DOHH2 (cell line): ENCODE data around the gene SLC25A22.

ENCODE experiments used
- H3F3A ChIP-seq: fragments of 200-600 bp; sonication (generic), shearing (Covaris generic); 2 replicates; pipeline ENCODE4 v1.6.0; 2016; ENCODE audit warnings: antibody characterized with exemption, mild to moderate bottlenecking; ENCODE audit not compliant: control insufficient read depth, insufficient read depth
- H3K27ac ChIP-seq: fragments of 200-600 bp; sonication (generic); 2 replicates; pipeline ENCODE4 v1.5.1; 2014; ENCODE audit warnings: low read depth, mild to moderate bottlenecking, low read length, moderate library complexity
- H3K27me3 ChIP-seq: fragments of 200-600 bp; sonication (generic); 2 replicates; pipeline ENCODE4 v1.6.1; 2014; ENCODE audit warnings: mild to moderate bottlenecking, low read length, mixed read lengths; ENCODE audit not compliant: control insufficient read depth
- H3K36me3 ChIP-seq: fragments of 200-600 bp; sonication (generic); 2 replicates; pipeline ENCODE4 v1.6.1; 2014; ENCODE audit warnings: mild to moderate bottlenecking, low read length, moderate library complexity, mixed read lengths; ENCODE audit not compliant: control insufficient read depth
- H3K4me1 ChIP-seq: fragments of 200-600 bp; sonication (generic); 2 replicates; pipeline ENCODE4 v1.6.1; 2014; ENCODE audit warnings: mild to moderate bottlenecking, low read length, mixed read lengths; ENCODE audit not compliant: control insufficient read depth
- H3K4me2 ChIP-seq: fragments of 200-600 bp; sonication (generic); 2 replicates; pipeline ENCODE4 v1.6.0; 2014; ENCODE audit warnings: mild to moderate bottlenecking, low read length, moderate library complexity
- H3K4me3 ChIP-seq: fragments of 200-600 bp; sonication (generic); 2 replicates; pipeline ENCODE4 v1.5.1; 2014; ENCODE audit warnings: mild to moderate bottlenecking, low read length, mixed read lengths
- H3K79me2 ChIP-seq: fragments of 200-600 bp; sonication (generic); 2 replicates; pipeline ENCODE4 v1.6.1; 2014; ENCODE audit warnings: mild to moderate bottlenecking, low read length, mixed read lengths; ENCODE audit not compliant: control insufficient read depth
- H3K9me2 ChIP-seq: fragments of 200-600 bp; sonication (generic); replicated peaks from 2 replicates; pipeline ENCODE4 v1.6.1; 2014; ENCODE audit warnings: mild to moderate bottlenecking, low read length, mixed read lengths; ENCODE audit not compliant: control insufficient read depth
- H3K9me3 ChIP-seq: fragments of 200-600 bp; sonication (generic); 2 replicates; pipeline ENCODE4 v1.6.1; 2014; ENCODE audit warnings: antibody characterized with exemption, low read length, mixed read lengths; ENCODE audit not compliant: control insufficient read depth, insufficient read depth
- H4K20me1 ChIP-seq: fragments of 200-600 bp; sonication (generic); 2 replicates; pipeline ENCODE4 v1.6.0; 2014; ENCODE audit warnings: low read depth, mild to moderate bottlenecking, antibody characterized with exemption, low read length, moderate library complexity; ENCODE audit not compliant: control insufficient read depth, insufficient read depth
- EZH2phosphoT487 ChIP-seq: fragments of 200-600 bp; sonication (generic); IDR thresholded peaks from 2 replicates; pipeline ENCODE4 v1.6.1; 2017; ENCODE audit warnings: borderline replicate concordance, mild to moderate bottlenecking, antibody characterized with exemption, low read length, moderate library complexity, mixed read lengths
- TF ChIP-seq, protein P1 (sequence below): fragments of 200-600 bp; sonication (generic); IDR thresholded peaks from one replicate; pipeline ENCODE4 v1.5.1; 2014; ENCODE audit warnings: antibody characterized with exemption, mild to moderate bottlenecking, low read depth, low read length; ENCODE audit not compliant: poor library complexity, severe bottlenecking

Gene SLC25A22

DNA sequence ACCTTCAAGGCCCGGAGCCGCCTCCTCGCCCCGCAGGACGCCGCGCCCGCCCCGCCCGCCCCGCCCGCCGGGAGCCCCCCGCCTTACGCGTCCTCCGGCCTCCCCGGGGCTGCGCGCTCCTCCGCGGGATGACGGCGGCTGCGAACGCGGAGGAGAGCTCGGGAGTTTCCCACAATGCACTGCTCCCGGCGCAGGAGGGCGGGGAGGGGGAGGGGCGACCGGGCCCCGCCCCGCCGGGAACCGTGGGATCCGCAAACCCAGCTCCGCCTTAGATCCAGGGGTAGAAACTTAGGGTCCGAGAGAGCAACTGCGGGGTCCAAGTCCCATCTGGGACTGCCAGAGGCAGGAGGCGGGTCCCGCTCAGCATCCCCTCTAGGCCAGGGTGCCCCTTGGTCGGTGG is 8.1 kb downstream of the SLC25A22 start, which contains the start of gene CEND1:
Gene CEND1, minus strand, starts transcription at position 148 of the 400 bp plus-strand sequence. CDS start 1,514 bp downstream, outside the sequence.
- peak within 1 kb of the TSS; percentile 69 for H3K4me3 ChIP-seq
- H3K4me2 ChIP-seq: peak within 1 kb of the TSS; percentile 50
- H3K27me3 ChIP-seq: no peaks in the 10 kb centered on the region
- H3K4me1 ChIP-seq: peaks cover 25% of the 10 kb centered on the region
- peaks cover 10% of the 10 kb centered on the region; the same call in 1 of the 2 replicates for H3K36me3 ChIP-seq
- H3K9me3 ChIP-seq: no peaks in the 10 kb centered on the region
- TF ChIP-seq, protein P1, sequence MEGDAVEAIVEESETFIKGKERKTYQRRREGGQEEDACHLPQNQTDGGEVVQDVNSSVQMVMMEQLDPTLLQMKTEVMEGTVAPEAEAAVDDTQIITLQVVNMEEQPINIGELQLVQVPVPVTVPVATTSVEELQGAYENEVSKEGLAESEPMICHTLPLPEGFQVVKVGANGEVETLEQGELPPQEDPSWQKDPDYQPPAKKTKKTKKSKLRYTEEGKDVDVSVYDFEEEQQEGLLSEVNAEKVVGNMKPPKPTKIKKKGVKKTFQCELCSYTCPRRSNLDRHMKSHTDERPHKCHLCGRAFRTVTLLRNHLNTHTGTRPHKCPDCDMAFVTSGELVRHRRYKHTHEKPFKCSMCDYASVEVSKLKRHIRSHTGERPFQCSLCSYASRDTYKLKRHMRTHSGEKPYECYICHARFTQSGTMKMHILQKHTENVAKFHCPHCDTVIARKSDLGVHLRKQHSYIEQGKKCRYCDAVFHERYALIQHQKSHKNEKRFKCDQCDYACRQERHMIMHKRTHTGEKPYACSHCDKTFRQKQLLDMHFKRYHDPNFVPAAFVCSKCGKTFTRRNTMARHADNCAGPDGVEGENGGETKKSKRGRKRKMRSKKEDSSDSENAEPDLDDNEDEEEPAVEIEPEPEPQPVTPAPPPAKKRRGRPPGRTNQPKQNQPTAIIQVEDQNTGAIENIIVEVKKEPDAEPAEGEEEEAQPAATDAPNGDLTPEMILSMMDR: no peak
- TF ChIP-seq EZH2phosphoT487: no peak
- H3K79me2 ChIP-seq: peaks cover 6% of the 10 kb centered on the region
- no peak within 1 kb of the TSS for H3K27ac ChIP-seq
- H3K9me2 ChIP-seq: no peaks in the 10 kb centered on the region
- 0 out of 2 replicates have a peak, but pooled peaks cover 4% of the 10 kb centered on the region for H3F3A ChIP-seq
- no peaks in the 10 kb centered on the region for H4K20me1 ChIP-seq

DNA sequence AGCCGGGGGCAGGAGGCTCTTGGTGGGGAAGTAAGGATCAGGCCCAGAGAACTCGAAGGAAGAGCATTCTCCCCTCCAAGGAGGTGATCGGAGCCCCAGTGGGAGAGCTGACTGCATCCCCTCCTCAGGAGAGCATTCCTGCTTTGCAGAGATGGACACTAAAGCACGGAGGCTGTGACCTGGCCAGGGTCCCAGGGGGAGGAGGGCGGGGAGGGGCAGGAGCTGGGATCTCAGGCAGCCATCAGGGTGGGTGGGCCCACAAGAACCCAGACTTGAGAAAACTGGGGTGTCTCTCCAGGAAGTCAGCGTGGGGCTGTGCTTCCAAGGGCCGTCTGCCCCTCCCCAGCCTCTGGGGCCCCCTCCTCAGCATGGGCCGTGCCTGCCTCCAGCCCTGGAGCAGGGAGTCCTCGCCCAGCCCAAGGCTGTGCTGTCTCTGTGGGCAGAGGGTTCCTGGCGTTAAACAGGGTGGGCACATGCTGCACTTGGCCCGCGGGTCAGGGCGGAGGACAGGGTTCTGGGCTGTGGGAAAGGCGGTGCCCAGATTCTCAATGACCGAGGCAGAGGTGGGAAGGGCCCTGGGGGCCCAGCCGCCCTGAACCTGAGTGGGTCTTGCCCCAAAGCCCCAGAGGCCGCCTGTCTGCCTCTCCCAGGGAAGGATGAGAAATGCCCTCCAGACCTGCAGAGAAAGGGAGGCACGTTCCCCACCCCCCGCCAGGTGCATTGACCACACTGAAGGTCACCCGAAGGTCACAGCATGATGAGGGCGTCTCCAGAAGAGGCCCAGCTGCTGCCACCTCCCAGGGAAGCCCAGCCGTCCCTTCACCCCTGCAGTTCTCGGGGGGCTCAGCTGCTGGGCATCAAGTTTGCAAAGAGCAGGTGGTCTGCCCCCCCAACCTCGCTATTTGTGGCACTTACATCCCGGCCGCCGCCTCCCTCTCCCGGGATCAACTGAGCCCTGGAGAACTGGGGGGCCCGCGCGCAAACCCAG is 8.8 kb downstream of the SLC25A22 start:
- H3K36me3 ChIP-seq: peaks cover 4% of the 10 kb centered on the region; the same call in 1 of the 2 replicates
- H3K4me1 ChIP-seq: peaks cover 21% of the 10 kb centered on the region
- peak overlapping the region; percentile 69 for H3K4me3 ChIP-seq
- 0 out of 2 replicates have a peak, but pooled peaks cover 4% of the 10 kb centered on the region for H3F3A ChIP-seq
- no peaks in the 10 kb centered on the region for H3K9me2 ChIP-seq
- peaks cover 6% of the 10 kb centered on the region for H3K79me2 ChIP-seq
- H3K27me3 ChIP-seq: no peaks in the 10 kb centered on the region
- no peaks in the 10 kb centered on the region for H3K9me3 ChIP-seq
- H4K20me1 ChIP-seq: no peaks in the 10 kb centered on the region
- H3K27ac ChIP-seq: no peak overlapping the region
- no peak for TF ChIP-seq EZH2phosphoT487
- TF ChIP-seq, protein P1: no peak
- H3K4me2 ChIP-seq: peak overlapping the region; percentile 50

GRCh38 chr11:788009-788640 is 10.0 kb downstream of the SLC25A22 start:
- TF ChIP-seq EZH2phosphoT487: no peak
- TF ChIP-seq, protein P1: peak; percentile 35
- H4K20me1 ChIP-seq: no peaks in the 10 kb centered on the region
- 0 out of 2 replicates have a peak, but pooled peaks cover 4% of the 10 kb centered on the region for H3F3A ChIP-seq
- H3K27me3 ChIP-seq: no peaks in the 10 kb centered on the region
- H3K4me3 ChIP-seq: no peak overlapping the region
- H3K4me2 ChIP-seq: peak overlapping the region; percentile 44; the same call in 1 of the 2 replicates
- peaks cover 21% of the 10 kb centered on the region for H3K4me1 ChIP-seq
- H3K27ac ChIP-seq: no peak overlapping the region
- no peaks in the 10 kb centered on the region for H3K9me3 ChIP-seq
- peaks cover 6% of the 10 kb centered on the region for H3K79me2 ChIP-seq
- H3K36me3 ChIP-seq: peaks cover 3% of the 10 kb centered on the region; the same call in 1 of the 2 replicates
- H3K9me2 ChIP-seq: no peaks in the 10 kb centered on the region
